ENCODE data around the gene ADAM11. TPM values are rescaled to one million over a fixed set of nuclear protein-coding genes. Genes with fewer than 3 reads are reported as not detected.
A peak's percentile ranks its signal among the peaks of the same experiment; 100 is the strongest.
"Not testable (repeated sequence)": the region's sequence is repeated elsewhere in the genome, so short reads cannot be mapped to it uniquely, and the experiment has no call there.

The ADAM11 gene
- total and polyA plus RNA-seq, 2 of the 13 experiments (the other 11 are each of a cell fraction or from before 2014, with no cell fraction given), result 0.38 to 0.91 TPM

- H3K36me3 ChIP-seq (replicated peaks in 1 of 2; ENCODE audit: control insufficient read depth in 1 of 2, insufficient read depth in 2 of 2, low read length in 2 of 2); H3K4me3 ChIP-seq (replicated peaks in 1 of 3; ENCODE audit: insufficient read depth in 1 of 3, low read depth in 2 of 3, low read length in 3 of 3); CTCF ChIA-PET (ENCODE audit: low intra/inter-chr PET ratio, low total read pairs); FAIRE-seq; DNase-seq (ENCODE audit: low spot score); H3K4me2 ChIP-seq (ENCODE audit: low read depth, low read length); H2AFZ ChIP-seq (ENCODE audit: low read length); H4K20me1 ChIP-seq (ENCODE audit: insufficient read depth, low read length); BruUV-seq (replicated peaks); H3K4me1 ChIP-seq (ENCODE audit: insufficient read depth, low read length); H3K9ac ChIP-seq (ENCODE audit: insufficient read depth, low read depth, low read length); POLR2A ChIA-PET; intact Hi-C loops (cut with micrococcal nuclease; ENCODE audit: unreplicated experiment); H3K79me2 ChIP-seq (ENCODE audit: insufficient read depth, low read length); H3K27ac ChIP-seq (ENCODE audit: extremely low read length, insufficient read depth, low read length); H3K27me3 ChIP-seq (ENCODE audit: control insufficient read depth in 1 of 2, insufficient read depth in 2 of 2, low read length in 2 of 2); H3K9me3 ChIP-seq (ENCODE audit: low read length); ATAC-seq; in situ Hi-C loops (cut with HindIII; ENCODE audit: extremely low pct_ligation_motif_present, low pct_unique_long_range_greater_than_20kb): not testable (repeated sequence)
- 72% methylated on average over 6 of the region's 6 CpGs for WGBS (ENCODE audit: low lambda C conversion rate)
These were observed 59.7 kb downstream of the ADAM11 start for GRCh38 chr17:44818508-44818907.

GRCh38 chr17:44820631-44821212 lies 61.9 kb downstream of the ADAM11 start:
- H3K79me2 ChIP-seq (ENCODE audit: insufficient read depth, low read length), result no peaks in the 10 kb centered on the region
- H3K36me3 ChIP-seq (replicated peaks in 1 of 2; ENCODE audit: control insufficient read depth in 1 of 2, insufficient read depth in 2 of 2, low read length in 2 of 2), result no peaks in the 10 kb centered on the region
- H3K4me2 ChIP-seq (ENCODE audit: low read depth, low read length), result no peak overlapping the region
- TF ChIP-seq NR2F2 (IDR thresholded peaks at IDR 0.05; ENCODE audit: borderline replicate concordance, low read depth) (no peak), UBTF (CRISPR knock-in tag; IDR thresholded peaks at IDR 0.05) (no peak), HMG20B (CRISPR knock-in tag; conservative IDR thresholded peaks at IDR 0.05) (no peak), FOSL2 (CRISPR knock-in tag; IDR thresholded peaks at IDR 0.05) (peak; percentile 36)
- H4K20me1 ChIP-seq (ENCODE audit: insufficient read depth, low read length), result no peaks in the 10 kb centered on the region
- H3K4me3 ChIP-seq (replicated peaks in 1 of 3; ENCODE audit: insufficient read depth in 1 of 3, low read depth in 2 of 3, low read length in 3 of 3), result no peak overlapping the region
- H3K27ac ChIP-seq (ENCODE audit: extremely low read length, insufficient read depth, low read length), result no peak overlapping the region
- DNase-seq (ENCODE audit: low spot score) (peak; percentile 36), ATAC-seq (no peak), FAIRE-seq (no peak)
- POLR2A ChIA-PET, result interaction anchor here (0.6 kb wide), 1 partner anchor 621 kb away, joined by 5 read pairs; no protein-coding TSS in a partner anchor
- no TSS peak for BruUV-seq (replicated peaks)
- no peaks in the 10 kb centered on the region for H3K9me3 ChIP-seq (ENCODE audit: low read length)
- no peaks in the 10 kb centered on the region for H3K4me1 ChIP-seq (ENCODE audit: insufficient read depth, low read length)
- H3K9ac ChIP-seq (ENCODE audit: insufficient read depth, low read depth, low read length), result no peak overlapping the region
- no peaks in the 10 kb centered on the region for H3K27me3 ChIP-seq (ENCODE audit: control insufficient read depth in 1 of 2, insufficient read depth in 2 of 2, low read length in 2 of 2)
- CTCF ChIA-PET (ENCODE audit: low intra/inter-chr PET ratio, low total read pairs), result no interaction called here
- in situ Hi-C loops (cut with HindIII; ENCODE audit: extremely low pct_ligation_motif_present, low pct_unique_long_range_greater_than_20kb), result no loop called here
- 37% methylated on average over 7 of the region's 7 CpGs for WGBS (ENCODE audit: low lambda C conversion rate)
- intact Hi-C loops (cut with micrococcal nuclease; ENCODE audit: unreplicated experiment), result loop anchor here (2.0 kb wide), 1 partner anchor 76 kb away; no protein-coding TSS in a partner anchor
- H2AFZ ChIP-seq (ENCODE audit: low read length), result no peak overlapping the region

GRCh38 chr17:44825236-44825635 lies 66.4 kb downstream of the ADAM11 start:
- H3K27me3 ChIP-seq (ENCODE audit: control insufficient read depth in 1 of 2, insufficient read depth in 2 of 2, low read length in 2 of 2), result peaks cover 3 to 19% of the 10 kb centered on the region in 2 experiments
- H3K27ac ChIP-seq (ENCODE audit: extremely low read length, insufficient read depth, low read length); FAIRE-seq; intact Hi-C loops (cut with micrococcal nuclease; ENCODE audit: unreplicated experiment); H3K9ac ChIP-seq (ENCODE audit: insufficient read depth, low read depth, low read length); POLR2A ChIA-PET; DNase-seq (ENCODE audit: low spot score); H3K4me2 ChIP-seq (ENCODE audit: low read depth, low read length); BruUV-seq (replicated peaks); H4K20me1 ChIP-seq (ENCODE audit: insufficient read depth, low read length); H3K79me2 ChIP-seq (ENCODE audit: insufficient read depth, low read length); H2AFZ ChIP-seq (ENCODE audit: low read length); CTCF ChIA-PET (ENCODE audit: low intra/inter-chr PET ratio, low total read pairs); H3K9me3 ChIP-seq (ENCODE audit: low read length); H3K36me3 ChIP-seq (replicated peaks in 1 of 2; ENCODE audit: control insufficient read depth in 1 of 2, insufficient read depth in 2 of 2, low read length in 2 of 2); H3K4me3 ChIP-seq (replicated peaks in 1 of 3; ENCODE audit: insufficient read depth in 1 of 3, low read depth in 2 of 3, low read length in 3 of 3); ATAC-seq: not testable (repeated sequence)
- in situ Hi-C loops (cut with HindIII; ENCODE audit: extremely low pct_ligation_motif_present, low pct_unique_long_range_greater_than_20kb), result loop anchor here (5.0 kb wide), 1 partner anchor 43 kb away; no protein-coding TSS in a partner anchor
- peaks cover 11% of the 10 kb centered on the region for H3K4me1 ChIP-seq (ENCODE audit: insufficient read depth, low read length)
- 90% methylated on average over 9 of the region's 9 CpGs for WGBS (ENCODE audit: low lambda C conversion rate)
